Activated CD8-positive, alpha-beta memory T cell treated with anti-CD3 and anti-CD28 coated beads, Interleukin-2, amount 50 U/mL, for 48 hours (primary cell): Measurements from ENCODE around the gene CCDC18.
"Not testable (repeated sequence)": the region's sequence is repeated elsewhere in the genome, so short reads cannot be mapped to it uniquely, and the experiment has no call there.

Experiments
- DNase-seq: peaks from one replicate; pipeline ENCODE4 v3.0.0-alpha.2; 2020

CCDC18 gene, protein sequence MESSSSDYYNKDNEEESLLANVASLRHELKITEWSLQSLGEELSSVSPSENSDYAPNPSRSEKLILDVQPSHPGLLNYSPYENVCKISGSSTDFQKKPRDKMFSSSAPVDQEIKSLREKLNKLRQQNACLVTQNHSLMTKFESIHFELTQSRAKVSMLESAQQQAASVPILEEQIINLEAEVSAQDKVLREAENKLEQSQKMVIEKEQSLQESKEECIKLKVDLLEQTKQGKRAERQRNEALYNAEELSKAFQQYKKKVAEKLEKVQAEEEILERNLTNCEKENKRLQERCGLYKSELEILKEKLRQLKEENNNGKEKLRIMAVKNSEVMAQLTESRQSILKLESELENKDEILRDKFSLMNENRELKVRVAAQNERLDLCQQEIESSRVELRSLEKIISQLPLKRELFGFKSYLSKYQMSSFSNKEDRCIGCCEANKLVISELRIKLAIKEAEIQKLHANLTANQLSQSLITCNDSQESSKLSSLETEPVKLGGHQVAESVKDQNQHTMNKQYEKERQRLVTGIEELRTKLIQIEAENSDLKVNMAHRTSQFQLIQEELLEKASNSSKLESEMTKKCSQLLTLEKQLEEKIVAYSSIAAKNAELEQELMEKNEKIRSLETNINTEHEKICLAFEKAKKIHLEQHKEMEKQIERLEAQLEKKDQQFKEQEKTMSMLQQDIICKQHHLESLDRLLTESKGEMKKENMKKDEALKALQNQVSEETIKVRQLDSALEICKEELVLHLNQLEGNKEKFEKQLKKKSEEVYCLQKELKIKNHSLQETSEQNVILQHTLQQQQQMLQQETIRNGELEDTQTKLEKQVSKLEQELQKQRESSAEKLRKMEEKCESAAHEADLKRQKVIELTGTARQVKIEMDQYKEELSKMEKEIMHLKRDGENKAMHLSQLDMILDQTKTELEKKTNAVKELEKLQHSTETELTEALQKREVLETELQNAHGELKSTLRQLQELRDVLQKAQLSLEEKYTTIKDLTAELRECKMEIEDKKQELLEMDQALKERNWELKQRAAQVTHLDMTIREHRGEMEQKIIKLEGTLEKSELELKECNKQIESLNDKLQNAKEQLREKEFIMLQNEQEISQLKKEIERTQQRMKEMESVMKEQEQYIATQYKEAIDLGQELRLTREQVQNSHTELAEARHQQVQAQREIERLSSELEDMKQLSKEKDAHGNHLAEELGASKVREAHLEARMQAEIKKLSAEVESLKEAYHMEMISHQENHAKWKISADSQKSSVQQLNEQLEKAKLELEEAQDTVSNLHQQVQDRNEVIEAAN (N-terminal part only)

DNA sequence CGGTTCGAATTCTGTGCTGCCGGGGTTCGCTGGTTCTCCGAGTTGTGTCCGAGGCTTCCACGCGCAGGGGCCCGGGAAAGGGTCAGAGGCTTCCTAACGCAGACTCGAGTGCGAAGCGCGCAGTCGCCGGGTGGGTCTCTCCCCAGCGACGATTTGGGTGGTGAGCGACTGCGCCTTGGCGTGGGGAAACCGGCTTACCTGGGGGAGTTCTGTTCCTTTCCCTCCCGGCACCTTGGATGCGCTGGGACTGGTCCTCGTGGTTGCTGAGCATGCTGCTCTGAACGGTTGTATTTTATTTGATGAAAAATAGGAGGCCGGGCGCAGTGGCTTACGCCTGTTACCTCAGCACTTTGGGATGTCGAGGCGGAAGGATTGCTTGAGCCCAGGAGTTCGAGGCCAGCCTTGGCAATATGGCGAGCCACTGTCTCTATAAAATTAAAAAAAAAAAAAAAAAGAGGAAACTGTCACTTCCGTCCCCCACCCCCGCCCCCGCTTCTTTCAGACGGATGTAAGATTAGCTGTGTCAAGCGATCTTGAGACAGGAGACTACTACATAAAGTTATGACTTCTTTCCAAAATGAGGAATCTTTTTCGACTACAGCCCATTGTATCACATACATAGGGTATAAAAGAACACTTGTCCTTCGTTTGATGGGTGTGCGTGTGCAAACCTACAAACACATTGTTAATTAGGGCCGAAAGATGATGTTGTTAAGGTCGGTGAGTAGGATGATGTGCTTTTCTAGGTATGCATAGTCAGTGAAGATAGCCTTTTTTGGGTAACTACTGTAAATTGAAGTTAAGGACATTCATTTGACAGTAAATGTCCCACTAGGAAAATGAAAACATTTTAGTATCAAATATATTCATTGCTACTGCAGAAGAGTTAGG, at the start of gene CCDC18:
CCDC18 (plus strand) TSS at position 2 of the 891 bp plus-strand sequence. CDS start 2,638 bp downstream, outside the sequence.
- no peak for DNase-seq

DNA sequence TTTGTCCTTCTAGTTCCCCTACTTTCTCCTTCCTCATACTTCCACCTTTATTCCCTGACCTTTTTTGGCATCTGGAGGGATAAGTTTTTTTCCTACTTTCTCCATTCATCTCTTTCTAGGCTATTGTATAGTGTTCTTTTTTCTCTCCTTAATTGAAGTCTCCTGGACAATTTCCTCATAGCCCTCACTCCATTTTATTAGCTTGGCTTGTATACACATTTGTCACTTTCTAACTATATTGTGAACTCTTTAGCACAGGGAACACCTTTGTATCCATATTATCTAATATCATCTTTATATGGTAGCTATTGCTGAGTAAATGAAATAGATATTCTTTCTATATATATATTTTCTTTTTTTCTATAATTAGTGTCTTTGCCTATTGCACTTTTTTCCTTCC, 47.9 kb upstream of the CCDC18 start:
- DNase-seq = no peak

DNA sequence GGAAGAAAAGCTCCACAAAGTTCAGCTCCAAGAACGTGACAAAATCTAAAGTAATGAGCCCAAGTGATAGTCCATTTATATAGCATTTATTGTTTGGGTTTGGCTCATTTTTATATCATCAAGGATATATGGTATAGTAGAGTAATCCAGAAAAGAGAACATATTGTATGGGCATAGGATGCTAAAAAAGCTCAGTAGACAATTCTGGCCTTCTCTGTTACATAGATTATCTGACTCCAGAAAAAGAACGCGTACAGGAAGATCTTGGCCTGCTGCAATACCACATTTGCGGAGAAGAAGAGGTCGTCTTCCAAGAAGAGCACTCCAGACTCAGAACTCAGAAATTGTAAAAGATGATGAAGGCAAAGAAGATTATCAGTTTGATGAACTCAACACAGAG, 44.1 kb upstream of the CCDC18 start:
- DNase-seq = no peak

DNA sequence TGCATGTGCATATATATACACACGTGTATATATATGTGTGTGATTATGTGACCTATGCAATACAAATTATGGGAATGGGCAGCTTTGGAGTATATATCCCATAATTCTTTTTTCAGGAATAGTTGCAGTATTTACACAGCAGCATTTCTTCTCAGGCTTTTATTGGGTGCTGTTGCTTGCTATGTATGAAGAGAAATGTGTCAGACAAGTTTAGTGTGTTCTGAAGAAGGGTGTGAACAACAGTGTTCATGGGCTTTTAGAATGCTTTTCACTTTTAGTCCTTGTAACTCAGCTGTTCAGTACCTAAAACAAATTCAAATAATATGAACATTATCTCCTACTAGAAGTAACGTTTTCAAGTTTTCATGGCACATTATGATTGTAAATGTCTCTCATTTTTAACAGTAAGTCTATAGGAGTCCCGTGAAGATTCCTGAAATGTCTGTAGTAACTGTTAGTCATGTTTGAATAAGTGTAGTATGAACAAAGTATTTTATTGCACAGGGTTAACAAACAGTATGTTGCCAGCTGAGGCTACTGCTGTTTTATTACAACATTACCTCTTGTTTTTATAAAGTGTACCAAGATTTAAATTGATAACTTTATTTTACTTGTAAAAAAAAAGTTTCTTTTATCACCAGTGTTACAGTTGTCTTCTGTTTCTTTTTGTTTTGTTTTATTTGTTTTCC, 42.8 kb upstream of the CCDC18 start:
- DNase-seq = no peak

DNA sequence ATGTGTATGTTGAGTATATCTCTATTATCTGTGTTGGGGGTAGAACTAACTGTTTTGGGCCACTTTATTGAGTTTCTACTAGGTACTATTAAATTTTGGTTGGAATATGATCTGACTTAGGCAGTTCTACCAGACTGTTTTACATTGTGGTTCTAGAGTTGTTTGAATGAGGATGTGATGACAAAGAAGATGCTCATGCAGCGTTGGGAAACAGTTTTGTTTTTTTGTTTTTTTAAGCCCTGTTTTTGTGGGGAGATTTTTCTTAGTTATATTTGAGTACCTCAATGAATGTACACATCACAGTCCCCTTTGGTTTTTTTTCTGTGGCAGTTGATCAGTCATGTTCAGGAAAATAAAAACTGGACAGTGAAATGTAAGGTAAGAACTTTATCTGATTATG, 40.4 kb upstream of the CCDC18 start:
- DNase-seq = no peak

DNA sequence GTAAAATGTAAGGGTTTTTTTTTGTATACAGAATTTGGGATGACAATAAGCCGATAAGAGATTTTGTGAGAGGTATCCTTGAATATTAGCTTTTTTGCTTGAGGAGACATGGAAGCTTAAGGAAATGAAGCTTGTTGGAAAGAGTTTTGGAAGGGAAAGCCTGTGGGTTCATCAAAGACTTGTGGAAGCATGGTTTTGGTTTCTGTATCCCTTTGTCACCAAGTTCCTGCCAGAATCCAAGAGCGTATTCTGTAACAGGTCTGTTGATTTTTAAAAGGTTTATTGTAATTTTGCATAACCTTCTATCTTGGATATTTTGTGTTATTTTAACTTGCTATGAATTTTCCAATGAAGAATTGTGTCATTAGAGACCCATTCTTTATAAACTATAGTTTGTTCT, 38.4 kb upstream of the CCDC18 start:
- no peak for DNase-seq

DNA sequence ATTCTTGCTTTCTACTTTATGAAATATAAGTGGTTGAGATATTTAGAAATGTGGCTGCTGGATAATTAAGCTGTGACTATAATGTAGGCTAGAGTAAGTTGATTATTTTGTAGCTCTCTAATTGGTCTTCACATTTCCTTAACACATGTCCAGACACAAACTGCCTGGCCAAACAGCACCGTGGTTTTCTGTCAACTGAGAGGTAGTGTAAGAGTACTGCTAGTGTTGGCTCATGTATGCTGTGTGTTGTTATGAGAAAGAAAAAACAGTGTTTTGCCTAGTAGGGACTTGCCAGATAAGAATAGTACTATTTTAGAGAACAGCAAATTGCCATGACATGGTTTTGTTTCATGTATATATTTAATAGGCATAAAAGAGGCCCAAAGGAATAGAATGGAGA, 37.4 kb upstream of the CCDC18 start:
- no peak for DNase-seq

DNA sequence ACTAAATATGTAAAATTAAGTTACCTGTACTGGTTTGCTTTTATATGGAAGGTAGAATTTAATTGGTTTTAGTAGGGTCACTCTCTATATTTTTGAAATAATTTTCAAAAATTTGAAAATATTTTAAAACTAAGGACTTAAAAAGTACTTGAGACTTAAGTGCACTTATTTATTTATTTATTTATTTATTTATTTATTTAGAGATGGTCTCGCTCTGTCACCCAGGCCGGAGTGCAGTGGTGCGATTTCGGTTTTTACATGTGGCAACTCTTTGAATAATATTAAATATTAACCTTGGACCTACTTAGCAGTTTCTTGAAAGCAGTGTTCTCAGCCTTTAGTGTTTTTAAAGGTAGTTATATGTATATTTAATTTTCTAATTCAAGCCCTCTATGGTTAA, 36.8 kb upstream of the CCDC18 start:
- DNase-seq = no peak

DNA sequence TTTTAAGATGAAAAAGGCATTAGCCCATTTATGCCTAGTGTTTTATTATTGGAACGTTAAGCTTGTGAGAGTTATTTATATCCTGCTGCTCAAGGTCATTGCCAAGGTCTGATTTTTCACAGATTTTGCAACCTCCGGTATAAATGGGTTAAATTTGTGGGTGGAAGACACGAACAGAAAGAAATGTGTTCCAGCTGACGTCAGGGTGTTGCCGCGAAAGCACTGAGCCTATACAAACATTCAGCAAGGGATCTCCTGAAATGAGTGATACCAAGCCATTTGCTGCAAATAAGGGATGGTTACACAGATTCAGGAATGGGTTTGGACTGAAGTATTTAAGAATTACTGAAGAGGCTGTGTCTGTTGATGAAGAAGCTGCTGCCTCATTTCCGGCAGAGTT, 32.5 kb upstream of the CCDC18 start:
- DNase-seq = no peak

DNA sequence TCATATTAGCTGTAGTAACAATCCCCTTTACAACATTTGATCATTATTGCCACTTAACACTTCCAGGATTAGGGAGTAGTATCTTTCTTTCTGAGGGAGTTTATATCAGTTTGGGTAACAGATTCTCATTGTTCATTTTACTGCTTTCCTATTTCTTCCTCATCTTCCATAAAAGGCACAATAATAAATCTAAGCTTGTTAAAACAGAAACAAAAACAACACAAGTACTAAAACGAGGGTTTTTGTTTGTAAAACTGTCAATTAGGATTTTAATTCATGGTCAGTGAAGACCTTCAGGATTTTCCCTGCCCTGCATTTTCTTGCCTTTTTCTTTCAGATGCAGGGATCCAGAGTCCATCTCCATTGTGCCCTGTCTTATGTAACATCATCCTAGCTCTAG, 29.8 kb upstream of the CCDC18 start:
- no peak for DNase-seq

DNA sequence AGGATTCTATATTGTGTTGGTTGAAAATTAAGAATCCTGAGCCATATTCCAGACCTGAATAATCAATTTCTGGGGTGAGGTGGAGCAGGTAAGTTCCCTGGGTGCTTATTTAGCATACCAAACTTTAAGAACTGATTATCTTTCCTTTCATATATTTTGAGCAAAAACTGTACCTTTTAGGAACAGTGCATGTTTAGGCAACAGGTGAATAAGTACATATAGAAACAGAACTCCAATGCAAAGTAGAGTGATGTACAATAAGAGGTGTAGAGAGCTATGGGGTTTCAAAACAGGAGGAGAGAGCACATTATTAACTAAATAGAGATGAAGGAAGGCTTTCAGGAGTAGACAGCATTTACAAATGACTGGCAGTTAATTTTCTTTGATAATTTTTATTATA, 29.1 kb upstream of the CCDC18 start:
- no peak for DNase-seq

DNA sequence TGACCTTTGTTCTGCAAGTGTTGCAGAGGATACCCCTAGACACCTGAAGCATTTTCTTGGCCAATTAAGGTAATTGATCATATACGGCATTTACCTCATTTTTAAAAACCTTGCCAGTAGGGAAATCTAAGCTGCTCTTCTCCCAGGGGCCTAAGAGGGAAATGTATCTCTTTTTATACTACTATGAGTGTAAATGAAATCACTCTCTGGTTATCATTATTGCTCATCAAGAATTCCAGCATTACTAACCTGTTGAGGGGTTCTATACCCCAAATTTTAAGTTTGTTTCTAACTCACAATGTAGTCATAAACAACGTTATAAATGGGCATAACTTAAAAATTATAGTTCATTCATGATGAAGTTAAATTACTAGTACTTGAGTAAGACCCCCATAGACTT, 27.7 kb upstream of the CCDC18 start:
- DNase-seq = no peak

DNA sequence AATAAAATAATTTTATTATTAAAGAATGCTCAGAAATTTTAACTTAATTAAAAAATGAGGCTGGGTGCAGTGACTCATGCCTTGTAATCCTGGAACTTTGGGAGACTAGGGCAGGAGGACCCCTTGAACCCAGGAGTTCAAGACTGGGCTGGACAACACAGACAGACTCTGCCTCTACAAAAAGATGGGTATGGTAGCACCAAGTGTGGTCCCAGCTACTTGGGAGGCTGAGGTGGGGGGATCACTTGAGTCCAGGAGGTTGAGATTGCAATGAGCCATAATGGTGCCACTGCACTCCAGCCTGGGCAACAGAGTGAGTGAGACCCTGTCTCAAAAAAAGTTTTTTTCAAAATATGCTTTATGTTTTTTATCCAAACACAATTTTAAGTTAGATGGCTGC, 25.6 kb upstream of the CCDC18 start:
- no peak for DNase-seq

DNA sequence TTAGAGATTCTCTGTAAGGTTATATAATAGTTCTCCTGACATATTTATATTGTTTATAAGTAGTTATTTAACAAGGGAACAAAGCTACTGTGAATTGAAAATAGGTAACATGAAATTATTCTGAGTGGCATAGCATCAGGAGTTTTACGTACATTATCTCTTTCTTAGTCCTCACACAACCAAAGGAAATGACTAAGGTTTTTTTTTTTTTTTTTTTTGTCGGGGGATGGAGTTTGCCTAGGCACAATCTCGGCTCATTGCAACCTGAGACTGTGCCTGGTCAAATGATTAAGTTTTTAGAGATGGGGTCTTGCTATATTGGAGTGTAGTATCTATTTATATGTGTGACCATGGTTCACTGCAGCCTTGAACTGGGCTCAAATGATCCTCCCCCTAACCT, 25.2 kb upstream of the CCDC18 start:
- DNase-seq = no peak

DNA sequence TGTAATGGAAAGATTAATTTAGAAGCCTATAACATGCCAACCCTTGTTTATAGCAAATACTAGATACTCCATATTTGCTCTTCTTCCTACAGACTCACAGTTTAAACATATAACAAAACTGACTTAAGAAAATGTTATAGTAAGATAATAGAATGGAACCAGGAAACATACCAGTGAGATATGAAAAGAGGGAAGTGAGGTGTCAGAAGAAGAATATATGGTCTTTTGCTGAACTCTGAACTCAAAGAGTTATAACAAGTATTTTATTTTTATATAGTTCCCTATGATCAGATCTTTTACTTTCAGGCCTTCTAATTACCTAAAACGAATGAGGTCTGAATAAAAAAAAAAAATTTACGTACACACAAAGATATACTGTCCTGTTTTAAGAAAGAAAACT, 21.2 kb upstream of the CCDC18 start:
- DNase-seq = no peak

DNA sequence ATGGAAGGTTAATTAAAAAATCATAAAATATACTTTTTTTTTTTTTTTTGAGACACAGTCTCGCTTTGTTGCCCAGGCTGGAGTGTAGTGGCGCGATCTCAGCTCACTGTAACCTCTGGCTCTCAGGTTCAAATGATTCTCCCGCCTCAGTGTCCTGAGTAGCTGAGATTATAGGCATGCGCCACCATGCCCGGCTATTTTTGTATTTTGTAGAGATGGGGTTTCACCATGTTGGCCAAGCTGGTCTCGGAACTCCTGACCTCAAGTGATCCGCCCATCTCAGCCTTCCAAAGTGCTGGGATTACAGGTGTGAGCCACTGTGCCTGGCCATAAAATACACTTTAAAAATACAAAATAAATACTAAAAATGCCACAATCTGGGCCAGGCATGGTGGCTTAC, 17.2 kb upstream of the CCDC18 start:
- not testable (repeated sequence) for DNase-seq

DNA sequence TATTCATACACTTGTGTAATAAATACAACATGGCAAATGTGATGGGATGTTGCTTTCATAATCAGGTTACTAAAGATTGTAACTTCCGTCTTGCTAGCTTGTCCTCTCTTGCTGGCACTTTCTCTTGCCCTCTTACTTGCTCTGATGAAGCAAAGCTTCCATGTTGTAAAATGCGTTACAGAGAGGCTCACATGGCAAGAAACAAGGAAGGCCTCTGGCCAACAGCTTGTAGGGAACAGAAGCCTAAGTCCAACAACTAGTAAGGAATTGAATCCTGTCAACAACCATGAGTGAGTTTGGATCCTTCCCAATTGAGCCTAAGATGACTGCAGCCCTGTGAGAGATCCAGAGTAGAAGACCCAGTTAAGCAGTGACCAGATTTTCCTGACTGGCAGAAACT, 15.7 kb upstream of the CCDC18 start:
- DNase-seq = no peak

DNA sequence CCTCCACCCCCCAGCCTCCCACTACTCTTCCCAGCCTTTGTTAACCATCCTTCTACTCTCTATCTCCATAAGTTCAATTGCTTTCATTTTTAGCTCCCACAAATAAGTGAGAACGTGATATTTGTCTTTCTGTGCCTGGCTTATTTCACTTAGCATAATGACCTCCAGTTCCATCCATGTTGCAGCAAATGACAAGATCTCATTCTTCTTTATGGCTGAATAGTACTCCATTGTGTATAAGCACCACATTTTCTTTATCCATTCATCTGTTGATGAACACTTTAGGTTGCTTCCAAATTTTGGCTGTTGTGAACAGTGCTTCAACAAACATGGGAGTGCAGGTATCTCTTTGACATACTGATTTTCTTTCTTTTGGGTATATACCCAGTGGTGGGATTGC, 14.6 kb upstream of the CCDC18 start:
- DNase-seq = not testable (repeated sequence)

DNA sequence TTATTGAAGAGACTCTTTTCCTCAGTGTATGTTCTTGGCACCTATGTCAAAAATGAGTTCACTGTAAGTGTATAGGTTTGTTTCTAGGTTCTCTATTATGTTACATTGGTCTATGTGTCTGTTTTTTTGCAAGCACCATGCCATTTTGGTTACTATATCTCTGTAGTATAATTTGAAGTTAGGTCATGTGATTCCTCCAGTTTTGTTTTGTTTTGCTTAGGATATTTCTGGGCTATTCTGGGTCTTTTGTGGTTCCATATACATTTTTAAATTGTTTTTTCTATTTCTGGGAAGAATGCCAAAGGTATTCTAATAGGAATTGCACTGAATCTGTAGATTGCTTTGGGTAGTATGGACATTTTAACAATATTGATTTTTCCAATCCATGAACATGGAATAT, 13.5 kb upstream of the CCDC18 start:
- DNase-seq = no peak

DNA sequence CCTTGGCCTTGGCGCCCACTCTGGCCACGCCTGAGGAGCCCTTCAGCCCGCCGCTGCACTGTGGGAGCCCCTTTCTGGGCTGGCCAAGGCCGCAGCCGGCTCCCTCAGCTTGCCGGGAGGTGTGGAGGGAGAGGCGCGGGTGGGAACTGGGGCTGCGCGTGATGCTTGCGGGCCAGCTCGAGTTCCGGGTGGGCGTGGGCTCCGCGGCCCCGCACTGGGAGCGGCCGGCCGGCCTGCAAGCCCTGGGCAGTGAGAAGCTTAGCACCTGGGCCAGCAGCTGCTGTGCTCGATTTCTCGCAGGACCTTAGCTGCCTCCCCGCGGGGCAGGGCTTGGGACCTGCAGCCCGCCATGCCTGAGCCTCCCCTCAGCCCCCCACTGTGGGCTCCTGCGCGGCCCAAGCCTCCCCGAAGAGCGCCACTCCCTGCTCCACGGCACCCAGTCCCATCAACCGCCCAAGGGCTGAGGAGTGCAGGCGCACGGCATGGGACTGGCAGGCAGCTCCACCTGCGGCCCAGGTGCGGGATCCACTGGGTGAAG, 10.3 kb upstream of the CCDC18 start:
- DNase-seq = not testable (repeated sequence)

DNA sequence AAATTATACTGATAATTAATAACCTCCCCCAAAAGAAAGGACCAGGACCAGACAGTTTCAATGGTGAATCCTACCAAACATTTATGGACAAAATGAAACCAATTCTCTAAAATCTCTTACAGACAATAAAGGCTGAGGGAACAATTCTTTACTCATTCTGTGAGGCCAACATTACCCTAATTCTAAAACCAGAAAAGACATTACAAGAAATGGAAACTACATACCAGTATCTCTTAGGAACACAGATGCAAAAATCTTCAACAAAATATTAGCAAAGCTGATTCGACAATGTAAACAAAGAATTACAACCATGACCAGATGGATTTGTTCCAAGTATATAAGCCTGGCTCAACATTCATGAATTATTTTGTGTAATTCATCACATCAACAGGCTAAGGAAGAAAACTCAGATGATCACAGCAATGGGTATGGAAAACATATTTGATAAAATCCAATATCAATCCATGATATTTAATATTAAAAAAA, 8.9 kb upstream of the CCDC18 start:
- no peak for DNase-seq
